GM19397 (cell line): ENCODE data around the gene COX19.

Experiments used
- ATAC-seq: cut with Tn5 transposase; IDR thresholded peaks from one replicate; pipeline ENCODE4 v1.9.1; 2021; ENCODE audit warnings: mild to moderate bottlenecking, moderate library complexity; ENCODE audit not compliant: unreplicated experiment

COX19 gene

DNA sequence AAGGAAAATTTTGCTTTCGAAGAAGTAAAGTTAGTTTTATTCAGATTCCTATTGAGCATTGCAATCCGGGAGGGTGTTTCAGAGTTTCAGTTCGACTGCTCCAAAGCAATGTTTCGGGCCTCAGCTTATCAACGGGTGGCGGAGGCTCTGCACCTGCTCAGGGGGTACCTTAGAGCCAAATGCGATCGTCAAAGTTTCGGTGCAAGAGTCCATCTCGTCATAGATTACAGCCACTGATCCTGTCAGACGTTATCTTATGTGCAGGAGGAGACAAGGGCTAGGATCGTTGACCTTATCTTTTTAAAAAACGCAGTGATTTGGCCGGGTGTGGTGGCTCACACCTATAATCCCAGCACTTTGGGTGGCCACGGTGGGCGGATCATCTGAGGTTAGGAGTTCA is 3.8 kb upstream of the COX19 start:
- ATAC-seq: no peak

DNA sequence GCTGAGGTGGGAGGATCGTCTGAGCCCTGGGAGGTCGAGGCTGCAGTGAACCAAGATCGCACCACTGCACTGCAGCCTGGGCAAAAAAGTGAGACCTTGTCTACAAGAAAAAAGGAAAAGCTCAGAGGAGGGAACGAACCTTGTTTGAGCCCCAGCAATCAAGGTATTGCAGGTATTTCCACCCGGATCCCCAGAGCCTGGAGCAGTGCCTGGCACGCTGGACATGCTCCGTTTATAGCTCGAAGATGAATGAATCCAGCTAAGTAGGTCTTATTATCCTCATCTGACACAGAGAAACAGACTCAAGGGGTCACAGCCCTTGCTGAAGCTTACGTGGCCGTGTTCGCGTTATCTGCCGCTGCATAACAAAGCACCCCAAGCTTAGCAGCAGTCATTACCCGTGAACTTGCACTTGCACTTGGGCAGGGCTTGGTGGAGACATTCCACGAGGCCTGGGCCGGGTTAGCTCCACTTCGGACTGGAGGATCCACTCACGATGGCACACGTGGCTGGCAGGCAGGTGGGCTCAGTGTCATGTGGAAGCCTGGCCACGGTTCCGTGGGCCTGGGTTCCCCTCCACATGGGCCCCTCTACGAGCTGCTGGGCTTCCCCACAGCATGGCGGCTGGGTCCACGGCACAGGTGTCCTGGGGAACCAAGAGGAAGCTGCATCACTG is 3.2 kb upstream of the COX19 start:
- ATAC-seq: no peak

DNA sequence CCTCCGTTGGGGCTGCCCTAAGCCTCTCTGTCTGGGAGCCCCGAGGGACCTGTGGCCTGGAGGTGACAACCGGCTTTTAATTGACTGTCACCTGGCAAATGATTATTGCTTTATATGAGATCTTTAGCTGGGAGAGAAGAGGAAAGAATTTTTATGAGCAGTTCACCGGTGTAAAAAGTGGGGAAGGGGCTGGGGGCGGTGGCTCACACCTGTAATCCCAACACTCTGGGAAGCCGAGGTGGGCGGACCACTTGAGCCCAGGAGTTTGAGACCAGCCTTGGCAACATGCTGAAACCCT is 2.6 kb upstream of the COX19 start:
- ATAC-seq: no peak

DNA sequence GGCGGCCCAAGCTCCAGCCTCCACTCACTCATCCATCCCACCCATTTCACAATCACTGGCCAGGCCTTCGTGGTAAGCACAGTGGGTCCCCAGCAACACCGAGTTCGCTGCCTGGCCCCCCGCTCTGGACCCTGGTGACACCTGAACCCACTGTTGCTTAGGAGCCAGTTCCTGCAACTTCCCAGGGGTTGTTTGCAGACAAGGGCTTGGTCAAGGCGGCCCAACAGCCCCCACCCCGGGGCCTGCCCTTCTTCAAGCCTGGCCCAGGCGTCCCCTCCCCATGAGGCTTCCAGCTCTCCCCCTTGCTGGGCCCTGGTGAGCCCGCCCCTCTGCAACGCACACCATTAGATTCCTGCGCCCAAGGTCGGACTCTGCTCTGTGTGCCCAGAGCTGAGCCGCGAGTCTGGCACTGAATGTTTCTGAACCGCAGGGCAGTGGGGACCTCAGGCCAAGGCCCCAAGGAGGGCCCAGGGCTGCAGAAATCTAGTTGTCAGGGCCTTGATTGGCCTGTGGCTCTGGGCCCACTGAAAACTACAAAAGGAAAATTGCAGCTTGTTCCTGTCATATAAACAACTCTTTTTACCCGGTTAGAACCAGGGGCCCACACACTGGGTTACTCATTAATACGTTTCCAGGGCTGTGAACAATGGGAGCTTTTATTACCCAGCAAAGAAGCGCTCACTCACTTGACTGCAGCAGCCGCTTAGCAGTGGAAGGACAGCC is 2.1 kb upstream of the COX19 start:
- no peak for ATAC-seq

DNA sequence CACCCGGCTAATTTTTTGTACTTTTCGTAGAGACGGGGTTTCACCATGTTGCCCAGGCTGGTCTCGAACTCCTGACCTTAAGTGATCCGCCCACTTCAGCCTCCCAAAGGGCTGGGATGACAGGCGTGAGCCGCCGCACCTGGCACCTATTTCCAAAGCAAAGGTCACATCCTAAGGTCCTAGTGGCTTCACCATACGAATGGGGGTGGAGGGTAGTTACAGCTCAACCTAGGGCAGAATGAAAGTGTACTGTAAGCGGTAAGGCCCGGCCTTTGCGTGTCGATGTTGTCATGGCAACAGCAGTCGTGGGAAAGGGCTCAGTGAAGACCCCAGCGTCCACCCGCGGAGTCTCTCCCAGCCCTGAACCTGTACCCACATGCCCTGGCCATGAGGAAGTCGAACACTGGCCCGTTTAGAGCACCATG is 1.6 kb upstream of the COX19 start:
- no peak for ATAC-seq

DNA sequence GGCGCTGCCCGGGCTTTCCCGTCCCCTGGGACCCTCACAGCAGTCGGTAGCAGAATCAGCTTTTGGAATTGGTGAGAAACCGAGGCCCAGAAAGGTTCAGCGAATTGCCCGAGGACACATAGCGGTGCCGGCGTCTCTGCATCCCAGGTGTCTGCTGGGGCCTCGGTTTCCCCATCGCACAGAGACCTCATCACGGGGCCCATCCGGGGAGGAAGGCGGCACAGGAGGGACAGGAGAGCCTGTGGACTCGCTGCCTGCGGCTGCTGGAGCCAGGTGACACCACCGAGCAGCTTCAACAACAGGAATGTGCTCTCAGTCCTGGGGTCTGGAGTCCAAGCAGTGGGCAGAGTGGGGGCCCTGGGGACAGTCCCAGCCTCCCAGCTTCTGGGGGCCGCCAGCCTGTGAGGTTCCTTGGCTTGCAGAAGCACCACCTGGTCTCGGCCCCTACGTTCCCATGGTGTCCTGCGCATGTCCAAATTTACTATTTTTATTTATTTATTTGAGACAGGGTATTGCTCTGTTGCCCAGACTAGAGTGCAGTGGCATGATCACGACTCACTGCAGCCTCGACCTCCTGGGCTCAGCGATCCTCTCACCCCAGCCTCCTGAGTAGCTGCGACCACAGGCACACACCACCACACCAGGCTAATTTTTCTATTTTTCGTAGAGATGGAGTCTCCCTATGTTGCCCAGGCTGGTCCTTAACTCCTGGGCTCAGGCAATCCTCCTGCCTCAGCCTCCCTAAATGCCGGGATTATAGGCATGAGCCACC is 539 bp upstream of the COX19 start:
- ATAC-seq: no peak

DNA sequence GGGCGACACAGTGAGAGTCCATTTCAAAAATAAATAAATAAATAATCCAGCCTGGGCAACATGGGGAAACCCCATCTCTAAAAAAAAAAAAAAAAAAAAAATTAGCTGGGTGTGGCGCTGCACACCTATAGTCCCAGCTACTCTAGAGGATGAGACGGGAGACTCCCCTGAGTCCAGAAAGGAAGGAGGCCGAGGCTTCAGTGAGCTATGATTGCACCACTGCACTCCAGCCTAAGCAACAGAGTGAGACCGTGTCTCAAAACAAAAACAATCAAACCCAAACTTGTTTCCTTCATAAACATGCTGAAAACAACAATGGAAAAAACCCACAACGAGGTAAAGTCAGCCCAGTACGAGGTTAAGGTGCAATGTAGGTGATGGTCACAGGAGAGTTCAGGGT is 1.2 kb downstream of the COX19 start:
- no peak for ATAC-seq

DNA sequence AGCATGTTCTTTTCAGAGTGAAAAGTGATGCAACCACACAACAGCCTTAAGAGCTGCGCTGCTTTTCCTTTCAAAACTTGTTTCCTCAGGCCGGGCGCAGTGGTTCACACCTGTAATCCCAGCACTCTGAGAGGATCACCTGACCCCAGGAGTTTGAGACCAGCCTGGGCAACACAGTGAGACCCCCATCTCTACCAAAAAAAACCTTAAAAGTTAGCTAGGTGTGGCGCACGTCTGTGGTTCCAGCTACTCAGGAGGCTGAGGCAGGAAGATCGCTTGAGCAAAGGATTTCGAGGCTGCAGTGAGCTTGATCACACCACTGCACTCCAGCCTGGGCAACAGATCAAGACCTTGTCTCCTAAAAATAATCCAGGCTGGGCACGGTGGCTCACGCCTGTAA is 2.0 kb downstream of the COX19 start:
- no peak for ATAC-seq

DNA sequence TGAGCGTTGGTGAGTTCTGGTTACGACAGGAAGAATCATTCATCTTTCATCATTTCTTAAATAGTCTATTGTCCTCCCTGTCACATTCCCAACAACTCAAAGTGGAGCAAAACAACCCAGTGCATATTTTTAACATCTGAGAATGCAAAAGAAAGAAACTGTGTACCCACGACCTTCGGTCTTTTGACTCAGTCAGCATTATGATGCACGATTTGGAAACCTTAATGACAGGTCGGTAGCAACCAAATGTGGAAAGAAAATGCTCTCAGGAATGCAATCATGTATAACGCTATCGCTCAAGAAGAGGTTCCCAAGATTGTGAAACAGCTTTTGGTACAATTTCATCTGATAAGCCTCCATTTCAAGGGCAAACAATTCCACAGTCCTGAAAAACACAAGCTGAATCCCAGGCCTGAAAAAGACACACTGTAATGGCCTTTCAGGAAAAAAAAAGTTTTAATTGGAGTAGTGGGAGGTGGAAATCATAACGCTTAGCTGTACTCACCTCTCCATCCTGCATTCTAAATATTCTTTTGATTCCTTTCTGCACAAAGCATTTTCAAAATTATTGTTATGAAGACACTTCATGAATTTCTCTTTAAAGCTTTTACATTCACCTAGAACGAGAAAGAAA is 2.6 kb downstream of the COX19 start:
- no peak for ATAC-seq

DNA sequence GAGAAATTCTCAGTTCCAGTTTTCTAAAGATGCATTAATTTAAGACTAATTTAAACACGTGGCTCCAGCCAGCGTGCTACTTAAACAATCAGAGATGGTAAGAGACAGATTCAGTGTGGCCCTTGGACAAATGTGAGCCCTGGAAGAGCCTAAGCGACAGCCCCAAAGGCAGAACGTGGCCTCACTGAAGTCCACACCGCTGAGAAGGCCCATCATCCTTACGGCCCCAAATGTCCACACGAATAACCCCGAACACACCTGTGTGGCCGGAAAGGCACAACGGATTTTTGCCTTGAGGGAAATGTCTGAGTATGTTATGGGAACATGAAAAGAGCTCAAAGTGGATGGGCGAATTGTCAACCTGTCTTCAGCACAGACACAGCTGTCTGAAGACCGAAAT is 3.2 kb downstream of the COX19 start:
- no peak for ATAC-seq

DNA sequence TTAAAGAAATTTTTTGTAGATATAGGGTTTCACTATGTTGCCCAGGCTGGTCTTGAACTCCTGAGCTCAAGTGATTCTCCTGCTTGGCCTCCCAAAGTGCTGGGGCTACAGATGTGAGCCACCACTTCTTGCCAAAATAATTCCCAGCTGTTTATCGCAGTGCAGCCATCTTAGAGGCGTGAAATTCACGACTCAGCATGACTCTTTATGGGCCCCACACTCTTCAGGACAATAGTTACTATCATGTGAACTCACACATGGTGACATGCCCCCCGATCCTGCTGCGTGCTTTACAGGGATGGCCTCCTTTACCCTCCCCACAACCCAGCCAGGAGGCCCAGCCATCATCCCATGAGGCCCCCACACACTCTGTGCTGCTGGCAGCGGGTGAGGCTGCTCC is 4.6 kb downstream of the COX19 start:
- ATAC-seq: no peak

DNA sequence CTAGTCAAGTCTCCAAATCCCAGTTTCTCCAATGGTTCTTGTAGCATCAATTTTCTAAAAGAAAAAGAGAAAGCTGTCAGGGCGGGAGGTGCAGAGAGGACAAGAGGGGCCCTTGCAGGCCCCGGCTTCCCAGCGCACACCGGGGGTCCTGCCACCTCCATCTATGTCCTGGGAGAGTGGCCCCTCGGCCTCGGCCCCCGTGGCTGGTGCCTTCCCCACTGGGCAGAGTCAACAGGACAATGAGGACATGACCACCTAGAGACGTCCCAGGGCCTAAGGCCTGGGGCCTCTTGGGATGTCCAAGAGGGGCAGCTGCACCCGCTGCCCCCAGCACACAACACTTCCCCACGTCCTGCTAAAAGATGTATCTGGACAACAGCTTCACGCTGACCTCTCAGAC is 5.9 kb downstream of the COX19 start:
- ATAC-seq: no peak

DNA sequence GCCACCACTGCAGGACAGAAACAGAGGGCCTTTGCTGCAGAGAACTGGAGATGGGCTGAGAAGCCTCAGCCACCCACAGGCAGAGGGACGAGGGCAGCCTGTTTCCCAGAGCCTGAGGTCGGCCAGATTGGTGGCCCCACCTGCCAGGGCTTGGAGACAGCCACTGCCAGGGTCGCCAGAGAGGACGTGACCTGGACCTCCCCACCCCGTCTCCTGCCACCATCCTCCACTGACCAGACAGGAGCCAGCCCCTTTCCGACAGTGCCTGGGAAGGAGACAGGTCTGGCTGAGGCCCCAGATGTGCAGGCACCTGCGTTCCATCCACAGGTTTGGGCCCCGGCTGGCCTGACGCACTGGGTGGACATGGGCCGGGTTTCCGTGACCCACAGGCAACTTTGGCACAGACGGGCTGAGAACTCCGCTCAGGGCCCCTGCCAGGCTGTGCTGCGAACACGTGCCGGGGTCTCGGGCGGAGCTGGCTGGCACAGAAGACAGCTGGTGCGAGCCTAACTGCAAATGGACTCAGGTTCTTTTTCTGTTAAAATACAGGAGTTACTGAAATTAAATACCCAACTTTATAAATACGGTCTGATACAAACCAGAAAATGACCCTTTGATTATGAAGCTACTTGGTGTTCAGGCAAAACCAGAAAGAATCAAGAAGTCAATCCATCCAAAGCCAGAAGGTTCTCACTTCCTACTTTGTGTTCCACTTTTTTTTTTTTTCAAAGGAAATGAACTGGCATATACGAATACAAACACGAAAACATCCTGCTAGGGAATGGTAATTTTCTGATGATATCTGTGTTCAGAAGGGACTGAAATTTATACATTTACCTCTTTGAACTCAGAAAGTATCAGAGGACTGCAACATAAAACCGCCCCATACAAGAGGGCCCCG is 6.9 kb downstream of the COX19 start:
- ATAC-seq: no peak

DNA sequence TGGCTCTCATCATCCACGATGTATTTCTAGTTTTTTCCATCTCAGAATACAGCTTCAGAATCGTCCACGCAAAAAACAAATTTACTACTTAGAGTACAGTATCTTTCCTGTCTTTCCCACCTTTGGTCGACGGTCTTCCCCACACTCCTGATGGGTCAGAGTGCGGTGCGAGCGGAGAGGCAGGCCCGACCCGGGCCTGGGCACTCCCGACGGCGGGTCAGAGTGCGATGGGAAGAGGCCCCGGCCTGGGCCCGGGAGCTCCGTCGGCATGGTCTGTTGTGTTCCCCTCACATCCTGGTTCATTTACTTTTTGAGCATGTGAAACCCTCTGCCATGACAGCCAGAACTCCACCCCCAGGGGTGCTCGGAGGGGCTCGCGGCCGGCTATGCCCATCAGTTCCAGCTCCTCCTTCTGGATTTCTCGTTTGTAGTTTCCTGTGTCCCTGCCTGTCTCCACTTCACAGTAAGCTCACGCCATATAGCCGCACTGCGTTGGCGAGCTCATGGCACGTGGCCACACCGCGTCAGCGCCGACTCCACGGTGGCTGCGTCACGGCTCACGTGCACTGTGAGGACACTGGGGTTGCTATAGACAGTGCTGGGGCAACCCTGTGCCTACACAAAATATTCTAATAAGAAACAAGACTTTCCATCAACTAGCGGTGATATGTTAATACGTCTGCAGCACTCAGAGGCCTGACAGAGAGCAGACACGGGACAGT is 7.8 kb downstream of the COX19 start:
- ATAC-seq: no peak

DNA sequence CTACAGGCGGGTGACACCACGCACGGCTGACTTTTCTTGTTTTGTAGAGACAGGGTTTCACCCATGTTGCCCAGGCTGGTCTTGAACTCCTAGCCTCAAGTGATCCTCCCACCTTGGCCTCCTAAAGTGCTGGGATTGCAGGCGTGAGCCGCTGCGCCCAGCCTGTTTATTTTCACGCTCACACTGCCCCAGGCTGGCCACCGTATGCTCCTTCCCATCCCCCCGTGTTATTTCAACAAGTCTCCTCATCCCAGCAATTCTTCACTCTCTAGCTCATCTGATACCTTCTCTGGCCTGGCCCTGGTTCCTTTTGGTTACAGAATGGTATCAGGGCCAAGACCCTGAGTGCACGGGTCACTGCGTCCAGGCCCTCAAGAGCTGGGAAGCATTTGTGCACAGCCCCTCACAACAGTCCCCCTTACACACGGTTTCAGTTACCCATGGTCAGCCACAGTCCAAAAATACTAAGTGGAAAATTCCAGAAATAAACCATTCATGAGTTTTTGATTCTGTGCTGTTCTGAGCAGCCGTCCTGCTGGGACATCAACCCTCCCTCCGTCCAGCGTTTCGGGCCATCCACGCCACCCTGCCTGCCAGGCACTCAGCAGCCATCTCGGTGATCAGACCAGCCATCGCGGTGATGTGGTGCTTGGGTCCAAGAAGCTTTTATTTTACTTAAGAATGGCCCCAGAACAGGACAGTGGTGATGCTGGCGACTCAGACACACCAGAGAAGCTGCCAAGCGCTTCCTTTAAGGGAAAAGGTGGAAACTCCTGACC is 8.9 kb downstream of the COX19 start:
- no peak for ATAC-seq

DNA sequence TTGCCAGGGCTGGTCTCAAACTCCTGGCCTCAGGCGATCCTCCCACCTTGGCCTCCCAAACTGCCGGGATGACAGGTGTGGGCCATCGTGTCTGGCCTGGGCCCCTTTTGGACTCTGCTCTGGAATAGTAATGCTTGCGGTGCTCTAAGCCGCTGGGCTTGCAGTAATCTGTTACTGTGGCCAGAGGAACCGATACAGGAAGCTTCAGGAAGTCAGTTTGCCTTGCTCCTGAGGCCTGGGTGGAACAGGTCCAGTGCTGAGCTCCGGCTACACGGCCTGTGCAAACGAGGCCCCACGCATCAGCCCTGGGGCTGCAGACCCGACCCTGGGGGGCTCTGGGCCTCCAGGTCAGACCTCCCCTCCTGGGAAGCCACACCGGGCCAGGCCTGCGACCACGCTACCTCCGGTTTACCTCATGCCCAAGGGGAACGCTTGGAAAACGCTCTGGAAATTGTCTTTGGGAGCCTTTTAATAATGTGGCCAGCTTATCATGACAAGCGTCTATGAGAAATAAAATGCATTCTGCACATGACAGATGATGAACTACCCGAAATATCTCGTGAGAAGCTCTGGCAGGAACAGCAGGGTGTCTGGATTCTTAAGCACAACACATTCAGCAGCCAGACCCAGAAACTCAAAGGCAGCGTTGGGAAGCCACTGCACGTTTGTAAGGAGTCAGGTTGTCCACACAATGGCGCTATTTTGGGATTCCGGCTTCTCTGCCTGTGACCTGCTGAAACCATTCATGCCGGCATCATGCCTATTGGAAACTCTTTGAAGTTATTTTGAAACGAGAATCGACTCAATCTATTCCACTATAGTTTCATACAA is 10.7 kb downstream of the COX19 start:
- ATAC-seq: no peak

DNA sequence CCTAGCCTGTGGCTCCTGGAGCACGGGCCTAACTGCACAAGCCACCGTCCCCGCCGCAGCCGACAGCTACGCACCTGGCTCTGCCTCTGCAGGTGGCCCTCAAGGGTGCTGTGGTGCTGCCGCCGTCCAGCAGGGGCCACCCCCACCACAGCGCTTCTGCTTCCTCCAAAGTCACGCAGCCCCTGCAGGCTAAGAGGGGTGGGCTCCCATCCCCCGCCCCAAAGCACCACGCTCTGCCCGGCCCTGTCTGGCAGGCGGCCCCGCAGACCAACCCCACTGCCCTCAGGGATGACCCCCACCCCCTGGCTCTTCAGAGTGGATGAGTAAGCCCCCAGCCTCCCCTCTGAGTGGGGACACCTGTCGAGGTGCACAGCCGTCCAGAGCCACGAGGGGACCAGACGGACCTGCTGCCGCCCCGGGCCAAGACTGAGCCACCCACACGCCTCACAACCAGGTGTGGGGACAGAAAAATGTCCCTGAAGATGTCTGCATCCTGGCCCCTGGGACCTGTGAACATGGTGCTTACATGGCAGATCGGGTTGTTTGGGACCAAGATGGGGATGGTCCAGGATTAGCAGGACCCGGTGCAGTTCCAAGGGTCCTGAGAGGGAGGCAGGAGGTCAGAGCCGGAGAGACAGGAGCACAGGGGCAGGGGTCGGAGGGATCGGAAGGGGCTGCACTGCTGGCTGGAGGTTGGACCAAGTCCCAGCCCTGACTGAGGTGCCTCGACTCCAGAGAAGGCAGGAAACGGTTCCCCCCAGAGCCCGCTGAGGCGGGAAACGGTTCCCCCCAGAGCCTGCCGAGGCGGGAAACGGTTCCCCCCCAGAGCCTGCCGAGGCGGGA is 11.9 kb downstream of the COX19 start:
- no peak for ATAC-seq
